Measurements from ENCODE around the gene EXOSC7.
"Not testable (repeated sequence)": the region's sequence is repeated elsewhere in the genome, so short reads cannot be mapped to it uniquely, and the experiment has no call there.

EXOSC7 gene

GRCh38 chr3:44976002-44976815, at the start of gene EXOSC7, which contains the start of gene ZDHHC3:
Gene EXOSC7, plus strand, starts transcription at chr3:44976244. Its CDS starts 34 bp downstream, at chr3:44976278.
Gene ZDHHC3, minus strand, starts transcription at chr3:44976174. Its CDS starts 16,738 bp downstream, at chr3:44959436.
- peak; percentile 89 for DNase-seq

- DNase-seq, result no peak
Observed at GRCh38 chr3:44926921-44927320, 49.1 kb upstream of the EXOSC7 start.

GRCh38 chr3:44927371-44927770, 48.7 kb upstream of the EXOSC7 start:
- no peak for DNase-seq

DNA sequence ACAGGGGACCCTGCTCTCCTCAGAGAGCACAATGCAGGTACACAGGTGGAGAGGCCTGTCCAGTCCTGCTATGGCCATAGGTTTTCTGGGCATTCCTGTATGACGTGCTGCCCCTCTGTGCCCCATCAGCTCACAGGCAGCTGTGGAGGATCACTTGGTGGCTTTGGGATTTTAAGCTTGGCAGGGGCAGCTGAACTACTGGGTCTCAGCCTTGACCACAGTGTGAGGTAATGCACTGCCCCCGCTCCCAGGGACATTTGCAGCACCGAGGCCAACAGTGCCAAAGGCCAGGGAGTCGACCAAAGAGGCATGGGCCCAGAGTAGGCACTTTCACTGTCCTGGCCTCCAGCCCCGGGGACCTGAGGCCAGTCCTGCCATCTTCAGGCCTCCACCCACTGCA, 46.3 kb upstream of the EXOSC7 start:
- DNase-seq, result no peak

DNA sequence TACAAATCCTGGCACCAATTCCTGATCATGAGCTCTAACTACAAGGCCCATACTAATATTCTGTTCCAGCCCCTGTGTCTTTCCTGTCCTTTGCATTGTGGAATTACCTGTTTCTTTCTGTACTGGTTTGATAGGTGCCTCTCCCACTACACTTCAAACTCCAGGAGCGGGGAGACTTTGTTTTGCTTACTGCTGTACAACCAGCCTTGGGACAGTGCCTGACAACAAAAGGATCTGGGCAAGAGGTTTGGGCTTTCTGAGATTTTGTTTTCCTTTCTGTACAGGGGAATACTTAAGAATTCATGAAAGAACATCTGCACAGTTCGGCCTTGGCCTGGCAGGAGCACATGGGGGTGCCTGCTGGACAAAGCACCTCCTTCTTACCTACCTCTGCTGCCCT, 45.1 kb upstream of the EXOSC7 start:
- no peak for DNase-seq

DNA sequence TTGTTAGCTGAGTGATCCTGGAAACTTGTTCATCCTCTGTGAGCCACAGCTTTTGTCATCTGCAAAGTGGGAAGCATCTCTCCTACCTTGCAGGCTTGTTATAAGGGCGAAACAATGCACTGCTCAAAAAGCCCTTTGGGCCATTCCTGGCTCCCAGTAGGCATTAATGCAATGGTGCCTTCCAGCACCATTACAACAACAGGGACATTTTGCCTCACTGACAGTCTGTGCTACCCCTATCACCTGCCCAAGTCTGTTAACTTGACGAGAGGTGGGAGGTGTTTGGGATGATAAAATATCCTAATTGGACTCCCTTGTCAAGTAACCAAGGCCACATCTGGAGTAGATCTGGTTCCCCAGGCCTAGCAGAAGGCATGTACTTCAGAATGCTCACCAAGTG, 44.3 kb upstream of the EXOSC7 start:
- no peak for DNase-seq

DNA sequence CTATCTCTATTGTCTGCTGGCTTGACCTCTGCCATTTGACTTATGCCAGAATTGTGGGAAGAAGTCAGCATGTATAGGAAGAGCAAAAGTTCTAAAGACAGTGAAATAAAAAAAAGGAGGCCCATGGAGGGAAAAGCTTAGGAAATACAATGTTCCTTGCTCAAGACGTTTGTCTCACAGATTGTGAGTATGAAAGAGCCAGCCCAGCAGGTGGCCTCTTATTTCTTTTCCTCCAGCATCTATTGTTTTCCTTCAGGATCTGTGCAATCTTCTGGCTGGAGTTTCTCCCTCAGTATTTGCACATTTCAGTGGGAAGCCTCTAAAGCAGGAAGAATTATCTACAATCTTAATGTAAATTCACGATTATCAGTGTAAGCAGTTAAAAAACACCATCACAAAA, 43.8 kb upstream of the EXOSC7 start:
- DNase-seq, result no peak

GRCh38 chr3:44932986-44933944, 42.8 kb upstream of the EXOSC7 start:
- no peak for DNase-seq

DNA sequence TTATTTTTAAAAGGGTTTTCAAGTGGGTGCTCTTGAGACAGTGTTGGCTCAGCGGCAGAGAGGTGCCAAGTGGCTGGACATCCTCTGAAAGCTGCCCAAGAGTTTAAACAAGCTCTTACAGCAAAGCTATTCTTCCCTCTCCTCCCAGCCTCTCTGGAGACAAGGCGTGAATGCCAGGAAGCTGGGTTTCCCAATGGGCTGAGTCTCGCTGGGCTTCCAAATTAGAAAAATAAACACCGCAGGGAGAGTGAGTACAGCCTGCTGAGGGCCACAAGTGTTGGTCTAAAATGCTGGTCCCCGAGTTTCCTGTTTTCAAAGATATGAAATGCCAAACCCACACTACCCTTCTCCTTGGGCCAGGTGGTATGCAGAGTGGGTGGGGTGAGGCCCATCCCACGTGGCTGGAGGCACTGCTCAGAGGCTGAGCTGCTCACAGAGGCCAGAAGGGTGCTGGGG, 36.4 kb upstream of the EXOSC7 start:
- no peak for DNase-seq

GRCh38 chr3:44942202-44942921, 33.7 kb upstream of the EXOSC7 start:
- DNase-seq, result no peak

- DNase-seq, result no peak
Observed at GRCh38 chr3:44948239-44948638, 27.8 kb upstream of the EXOSC7 start.

- not testable (repeated sequence) for DNase-seq
Observed at GRCh38 chr3:44949770-44950169, 26.3 kb upstream of the EXOSC7 start.

- no peak for DNase-seq
Observed at GRCh38 chr3:44950275-44950734, 25.7 kb upstream of the EXOSC7 start.

- no peak for DNase-seq
Observed at GRCh38 chr3:44952689-44953088, 23.4 kb upstream of the EXOSC7 start.

DNA sequence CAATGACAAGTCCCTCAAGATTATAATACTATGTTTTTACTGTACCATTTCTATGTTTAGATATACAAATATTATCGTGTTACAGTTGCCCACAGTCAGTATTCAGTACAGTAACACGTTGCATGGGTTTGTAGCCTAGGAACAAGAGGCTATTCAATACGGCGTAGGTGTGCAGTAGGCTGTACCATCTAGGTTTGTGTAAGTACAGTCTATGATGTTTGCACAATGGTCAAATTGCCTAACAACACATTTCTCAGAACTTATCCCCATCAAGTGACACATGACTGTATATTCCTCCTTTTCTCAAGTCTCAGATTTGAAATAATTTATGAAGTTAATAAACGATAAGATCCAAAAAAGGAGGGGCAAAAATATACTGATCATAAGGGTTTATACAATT, 21.7 kb upstream of the EXOSC7 start:
- no peak for DNase-seq

- DNase-seq, result no peak
Observed at GRCh38 chr3:44954962-44955361, 21.1 kb upstream of the EXOSC7 start.

GRCh38 chr3:44955917-44956316, 20.1 kb upstream of the EXOSC7 start:
- no peak for DNase-seq

DNA sequence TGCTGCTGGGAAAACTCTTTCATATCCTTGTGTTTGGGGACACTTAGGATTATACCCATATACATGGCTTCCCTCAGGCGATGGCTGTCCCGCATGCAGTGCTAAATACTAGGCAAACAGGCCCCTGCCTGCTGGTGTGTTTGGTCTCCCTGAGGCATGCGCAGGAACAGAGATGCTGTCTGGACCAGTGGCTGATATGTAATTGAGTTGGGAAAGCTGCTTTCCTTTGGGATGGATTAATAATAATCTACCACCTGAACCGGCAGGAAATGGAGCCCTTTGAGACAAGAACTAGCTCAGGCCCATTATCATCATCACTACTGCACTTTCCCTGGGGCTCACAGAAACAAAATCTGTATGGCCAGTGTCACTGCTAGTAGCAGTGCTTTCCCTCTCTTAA, 18.1 kb upstream of the EXOSC7 start:
- no peak for DNase-seq

DNA sequence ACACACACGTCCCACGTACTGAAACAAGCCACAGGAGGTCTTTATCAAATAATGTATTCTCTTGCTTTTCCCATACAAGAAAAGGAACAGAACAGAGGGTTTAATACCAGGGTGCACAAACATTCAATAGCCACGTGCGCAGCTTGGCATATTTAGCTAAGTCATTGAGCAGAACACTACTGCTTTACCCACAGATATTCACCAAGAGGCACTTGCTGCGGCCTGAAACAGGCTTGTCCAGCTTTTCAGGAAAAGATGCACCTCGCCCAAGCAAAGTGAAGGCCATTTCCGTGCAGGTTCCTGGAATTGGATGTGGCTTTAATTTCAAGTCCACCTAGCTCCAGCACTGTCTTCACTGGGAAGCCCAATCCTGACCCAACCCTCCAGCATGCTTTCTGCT, 17.7 kb upstream of the EXOSC7 start:
- no peak for DNase-seq

DNA sequence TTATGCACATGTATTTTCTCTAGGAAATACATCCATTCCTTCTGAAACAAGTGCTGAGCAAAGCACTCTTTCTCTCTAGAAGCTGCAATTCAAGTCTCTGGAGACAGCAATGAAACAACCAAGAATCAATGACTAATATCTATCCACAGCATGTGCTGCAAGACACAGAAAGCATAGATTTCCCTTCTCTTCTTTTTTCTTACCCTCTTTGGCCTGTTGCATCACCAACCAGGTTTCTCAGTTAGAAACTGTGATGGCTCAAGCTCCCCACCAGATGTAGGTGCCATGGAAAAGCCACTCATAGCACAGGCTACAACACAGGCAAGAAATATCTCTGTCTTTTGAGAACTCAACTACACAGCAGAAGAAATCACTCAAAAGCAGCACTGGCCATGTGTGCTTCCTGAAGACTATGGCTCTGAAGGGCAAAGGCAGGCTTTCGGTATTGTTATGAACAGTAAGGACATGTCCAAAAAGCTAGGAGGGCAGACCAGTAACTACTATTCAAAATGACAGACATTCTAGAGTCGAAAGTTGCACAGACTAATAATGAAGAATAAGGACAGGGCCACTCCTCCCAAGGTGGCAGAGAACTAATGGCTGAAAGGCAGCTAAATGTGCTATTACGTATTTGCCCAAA, 15.5 kb upstream of the EXOSC7 start:
- no peak for DNase-seq

DNA sequence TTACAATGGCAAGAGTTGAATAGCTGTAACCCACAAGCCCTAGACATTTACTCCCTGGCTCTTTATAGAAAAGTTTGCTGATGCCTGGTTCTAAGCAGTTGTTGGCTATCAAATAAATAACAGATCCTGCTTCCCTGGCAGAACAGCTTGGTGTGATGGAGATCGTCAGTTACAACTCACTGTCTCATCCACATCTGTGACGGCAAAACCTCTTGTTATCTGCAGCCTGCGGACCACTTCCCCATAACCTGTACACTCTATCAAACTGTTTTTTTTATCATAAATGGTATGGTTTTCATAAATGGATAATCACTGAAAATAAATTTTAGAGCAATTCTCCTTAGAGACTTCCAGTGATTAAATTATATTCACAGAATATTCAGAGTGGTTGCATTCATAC, 14.2 kb upstream of the EXOSC7 start:
- no peak for DNase-seq

All from CD4-positive, alpha-beta T cell treated with Interleukin-15 for 1 hour (primary cell).